GM19043 (cell line): ENCODE data around the gene TNNT2.

ENCODE experiments used
- ATAC-seq: cut with Tn5 transposase; IDR thresholded peaks from one replicate; pipeline ENCODE4 v1.9.1; 2021; ENCODE audit warnings: low read depth; ENCODE audit not compliant: unreplicated experiment

Gene TNNT2

GRCh38 chr1:201377611-201378092 is at the start of gene TNNT2:
TSS of gene TNNT2 (minus strand) at chr1:201377680. CDS start at chr1:201373254, 4,426 bp downstream.
- ATAC-seq = no peak

GRCh38 chr1:201426479-201427310 is 49.2 kb upstream of the TNNT2 start:
- ATAC-seq = no peak

- no peak for ATAC-seq
These were observed 46.7 kb upstream of the TNNT2 start for GRCh38 chr1:201424146-201424545.

- no peak for ATAC-seq
These were observed 46.2 kb upstream of the TNNT2 start for GRCh38 chr1:201423655-201424054.

GRCh38 chr1:201422436-201423030 is 45.1 kb upstream of the TNNT2 start:
- no peak for ATAC-seq

- no peak for ATAC-seq
These were observed 44.5 kb upstream of the TNNT2 start for GRCh38 chr1:201422026-201422425.

- no peak for ATAC-seq
These were observed 43.6 kb upstream of the TNNT2 start for GRCh38 chr1:201421041-201421440.

GRCh38 chr1:201420608-201421002 is 43.1 kb upstream of the TNNT2 start:
- ATAC-seq = no peak

GRCh38 chr1:201419746-201420607 is 42.5 kb upstream of the TNNT2 start:
- ATAC-seq = no peak

GRCh38 chr1:201419256-201419655 is 41.8 kb upstream of the TNNT2 start:
- ATAC-seq = no peak

GRCh38 chr1:201418461-201418860 is 41.0 kb upstream of the TNNT2 start:
- ATAC-seq = no peak

GRCh38 chr1:201414051-201414738 is 36.7 kb upstream of the TNNT2 start:
- ATAC-seq = no peak

- ATAC-seq = no peak
These were observed 33.8 kb upstream of the TNNT2 start for GRCh38 chr1:201411292-201411691.

GRCh38 chr1:201409440-201409839 is 32.0 kb upstream of the TNNT2 start:
- ATAC-seq = no peak

- ATAC-seq = no peak
These were observed 31.3 kb upstream of the TNNT2 start for GRCh38 chr1:201408834-201409200.

GRCh38 chr1:201408176-201408833 is 30.8 kb upstream of the TNNT2 start:
- ATAC-seq = no peak

GRCh38 chr1:201406831-201407406 is 29.4 kb upstream of the TNNT2 start:
- no peak for ATAC-seq

GRCh38 chr1:201405484-201405831 is 28.0 kb upstream of the TNNT2 start:
- ATAC-seq = peak; percentile 59

- no peak for ATAC-seq
These were observed 27.4 kb upstream of the TNNT2 start for GRCh38 chr1:201404722-201405483.
